ENCODE data around the gene PDE8B. TPM values are rescaled to one million over a fixed set of nuclear protein-coding genes. Genes with fewer than 3 reads are reported as not detected.

PDE8B gene
- total RNA-seq, 1 experiment from 2014 or later: 0.86 TPM

DNA sequence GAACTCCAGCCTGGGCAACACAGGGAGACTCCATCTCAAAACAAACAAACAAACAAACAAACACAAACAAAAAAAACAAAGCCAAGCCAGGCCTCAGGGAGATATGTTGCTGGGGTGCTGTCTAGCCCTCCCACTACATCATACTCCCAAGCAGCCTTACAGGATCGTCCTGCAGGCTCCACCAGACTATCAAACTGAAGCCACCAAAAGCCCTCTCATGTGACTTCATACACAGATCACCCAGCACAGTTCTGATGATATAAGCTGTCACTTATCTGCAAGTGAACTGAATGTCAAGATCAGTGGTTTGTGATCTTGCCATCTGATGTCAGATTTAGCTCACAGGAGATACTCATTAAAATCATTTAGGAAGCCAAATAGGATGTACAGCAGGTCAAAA lies 238.4 kb downstream of the PDE8B start:
- H3K36me3 ChIP-seq (ENCODE audit: control insufficient read depth, insufficient read depth, low read length): no peaks in the 10 kb centered on the region; the same call in 1 of the 2 replicates
- CTCF ChIA-PET: interaction anchor here (0.6 kb wide), 1 partner anchor 305 kb away, joined by 3 read pairs; no protein-coding TSS in a partner anchor

DNA sequence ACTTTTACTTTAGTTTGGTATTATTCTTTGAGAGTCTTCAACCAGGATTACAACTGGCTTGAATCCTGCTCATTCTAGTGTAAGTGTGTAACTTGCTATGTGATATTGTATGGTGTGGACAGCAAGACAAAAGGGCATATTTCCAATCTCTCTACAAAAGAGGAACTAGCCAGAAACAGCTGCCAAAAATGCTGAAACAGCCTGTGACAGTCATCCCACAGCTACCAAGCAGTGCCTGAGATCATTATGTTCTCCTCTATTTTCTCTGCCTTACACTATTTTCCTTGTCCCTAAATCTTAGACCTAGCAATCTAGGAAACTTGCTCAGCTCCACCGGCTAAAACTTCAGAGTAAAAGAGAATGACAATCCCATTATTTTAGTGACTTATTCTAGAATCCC lies 238.8 kb downstream of the PDE8B start:
- peaks cover 30% of the 10 kb centered on the region for H3K36me3 Mint-ChIP-seq (ENCODE audit: insufficient read depth, unreplicated experiment)
- TF ChIP-seq CTCF (IDR thresholded peaks at IDR 0.05; ENCODE audit: insufficient read depth in 1 of 2, low read depth in 1 of 2, low read length in 1 of 2, severe bottlenecking in 1 of 2, unreplicated experiment in 1 of 2): no peak
- BruUV-seq (replicated peaks): no TSS peak

More for the DNA sequence above, 238.4 kb downstream of the PDE8B start:
- POLR2A ChIA-PET: no interaction called here
- Mint-ChIP-seq H3K27ac (ENCODE audit: unreplicated experiment) (no peak overlapping the region), H3K9me3 (ENCODE audit: unreplicated experiment) (peaks cover 12% of the 10 kb centered on the region), H3K4me1 (ENCODE audit: low read depth, unreplicated experiment) (no peaks in the 10 kb centered on the region), H3K4me3 (ENCODE audit: unreplicated experiment) (no peak overlapping the region), H3K27me3 (ENCODE audit: insufficient read depth, unreplicated experiment) (no peaks in the 10 kb centered on the region), H3K36me3 (ENCODE audit: insufficient read depth, unreplicated experiment) (peaks cover 32% of the 10 kb centered on the region)
- H3K4me1 ChIP-seq: no peaks in the 10 kb centered on the region
- no peak for TF ChIP-seq CTCF (IDR thresholded peaks at IDR 0.05; ENCODE audit: insufficient read depth in 1 of 2, low read depth in 1 of 2, low read length in 1 of 2, severe bottlenecking in 1 of 2, unreplicated experiment in 1 of 2)
- DNase-seq: no peak
- no peaks in the 10 kb centered on the region for H3K27me3 ChIP-seq (replicated peaks; ENCODE audit: control insufficient read depth, insufficient read depth, low read length)
- H3K9me3 ChIP-seq: no peaks in the 10 kb centered on the region
- intact Hi-C loops (cut with micrococcal nuclease; ENCODE audit: unreplicated experiment): no loop called here
- no TSS peak for BruUV-seq (replicated peaks)
- H3K4me3 ChIP-seq (ENCODE audit: low read depth, low read length): no peak overlapping the region

DNA sequence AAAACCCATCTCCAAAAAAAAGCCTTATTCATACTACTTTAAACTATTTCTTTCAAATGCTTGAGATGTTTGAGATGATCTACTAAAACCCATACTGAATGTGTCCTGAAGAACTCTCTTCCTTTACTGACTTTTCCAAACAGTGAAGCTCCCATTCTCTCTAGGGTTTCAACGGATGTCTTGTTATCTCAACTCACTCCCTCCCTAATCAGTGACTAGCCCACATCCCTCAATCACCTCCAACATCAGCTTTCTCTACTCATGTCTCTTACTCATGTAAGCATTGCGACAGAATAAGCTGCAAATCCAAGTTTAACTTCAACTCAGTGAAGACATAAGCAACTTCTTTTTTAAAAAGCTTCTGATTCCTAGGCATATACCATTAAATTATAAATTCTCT lies 239.5 kb downstream of the PDE8B start:
- H3K9me3 ChIP-seq: no peaks in the 10 kb centered on the region
- Mint-ChIP-seq H3K4me1 (ENCODE audit: low read depth, unreplicated experiment) (no peaks in the 10 kb centered on the region), H3K4me3 (ENCODE audit: unreplicated experiment) (no peak overlapping the region), H3K36me3 (ENCODE audit: insufficient read depth, unreplicated experiment) (peaks cover 30% of the 10 kb centered on the region), H3K9me3 (ENCODE audit: unreplicated experiment) (peaks cover 12% of the 10 kb centered on the region), H3K27ac (ENCODE audit: unreplicated experiment) (no peak overlapping the region), H3K27me3 (ENCODE audit: insufficient read depth, unreplicated experiment) (no peaks in the 10 kb centered on the region)
- H3K27me3 ChIP-seq (replicated peaks; ENCODE audit: control insufficient read depth, insufficient read depth, low read length): no peaks in the 10 kb centered on the region
- no peak for DNase-seq
- CTCF ChIA-PET: interaction anchor here (0.9 kb wide), 1 partner anchor 13 kb away, joined by 3 read pairs; no protein-coding TSS in a partner anchor
- TF ChIP-seq CTCF (IDR thresholded peaks at IDR 0.05; ENCODE audit: insufficient read depth in 1 of 2, low read depth in 1 of 2, low read length in 1 of 2, severe bottlenecking in 1 of 2, unreplicated experiment in 1 of 2): no peak
- POLR2A ChIA-PET: no interaction called here
- no TSS peak for BruUV-seq (replicated peaks)
- no peak overlapping the region for H3K4me3 ChIP-seq (ENCODE audit: low read depth, low read length)
- intact Hi-C loops (cut with micrococcal nuclease; ENCODE audit: unreplicated experiment): no loop called here
- H3K4me1 ChIP-seq: no peaks in the 10 kb centered on the region
- H3K36me3 ChIP-seq (ENCODE audit: control insufficient read depth, insufficient read depth, low read length): no peaks in the 10 kb centered on the region; the same call in 1 of the 2 replicates

More for the DNA sequence above, 238.8 kb downstream of the PDE8B start:
- ChIA-PET POLR2A (no interaction called here), CTCF (no interaction called here)
- Histone ChIP-seq H3K27me3 (replicated peaks; ENCODE audit: control insufficient read depth, insufficient read depth, low read length) (no peaks in the 10 kb centered on the region), H3K36me3 (ENCODE audit: control insufficient read depth, insufficient read depth, low read length) (no peaks in the 10 kb centered on the region; the same call in 1 of the 2 replicates), H3K4me3 (ENCODE audit: low read depth, low read length) (no peak overlapping the region), H3K4me1 (no peaks in the 10 kb centered on the region), H3K9me3 (no peaks in the 10 kb centered on the region)
- Mint-ChIP-seq H3K27ac (ENCODE audit: unreplicated experiment) (no peak overlapping the region), H3K4me1 (ENCODE audit: low read depth, unreplicated experiment) (no peaks in the 10 kb centered on the region), H3K27me3 (ENCODE audit: insufficient read depth, unreplicated experiment) (no peaks in the 10 kb centered on the region), H3K4me3 (ENCODE audit: unreplicated experiment) (no peak overlapping the region), H3K9me3 (ENCODE audit: unreplicated experiment) (peaks cover 12% of the 10 kb centered on the region)
- no peak for DNase-seq
- intact Hi-C loops (cut with micrococcal nuclease; ENCODE audit: unreplicated experiment): no loop called here

Data from Caco-2 (cell line).